WTC11 (cell line): ENCODE results near the gene OPCML.

Experiments
- CTCF ChIP-seq: fragments of 200-600 bp; IDR thresholded peaks from 2 replicates; pipeline ENCODE4 v1.8.0; 2022; ENCODE audit warnings: antibody characterized with exemption
- E2F4 ChIP-seq: sonication (generic); formaldehyde crosslinking; IDR thresholded peaks from 2 replicates; pipeline ENCODE4 v1.8.1; 2022; ENCODE audit warnings: low read depth, mild to moderate bottlenecking, moderate library complexity, missing genetic modification reagents, borderline replicate concordance
- ESRRA ChIP-seq: sonication (generic); formaldehyde crosslinking; IDR thresholded peaks from 2 replicates; pipeline ENCODE4 v1.8.1; 2022; ENCODE audit warnings: mild to moderate bottlenecking, missing genetic modification reagents, borderline replicate concordance
- MAX ChIP-seq: sonication (generic); formaldehyde crosslinking; IDR thresholded peaks from 2 replicates; pipeline ENCODE4 v1.8.0; 2022; ENCODE audit warnings: mild to moderate bottlenecking, missing genetic modification reagents
- NFYB ChIP-seq: sonication (generic); formaldehyde crosslinking; conservative IDR thresholded peaks from 2 replicates; pipeline ENCODE4 v1.8.0; 2022; ENCODE audit warnings: low read depth, missing genetic modification reagents
- NR3C1 ChIP-seq: sonication (generic); formaldehyde crosslinking; conservative IDR thresholded peaks from 2 replicates; pipeline ENCODE4 v1.8.1; 2023; ENCODE audit warnings: low read depth, mild to moderate bottlenecking, missing genetic modification reagents

- TF ChIP-seq CTCF (no peak), MAX (CRISPR knock-in tag) (no peak), NFYB (CRISPR knock-in tag) (no peak), E2F4 (no peak), NR3C1 (CRISPR knock-in tag) (no peak), ESRRA (CRISPR knock-in tag) (no peak)
These were observed 630.4 kb downstream of the OPCML start for GRCh38 chr11:132901638-132902471.
